Measurements from ENCODE around the gene JARID2. TPM values are rescaled to one million over a fixed set of nuclear protein-coding genes. Genes with fewer than 3 reads are reported as not detected.

The JARID2 gene
- total RNA-seq, 3 donors from 2014 or later, result 10.5 to 13.9 (median 11.5) TPM

- Histone ChIP-seq H3K27me3 (no peaks in the 10 kb centered on the region), H3K27ac (no peak overlapping the region), H3K4me1 (no peaks in the 10 kb centered on the region), H3K36me3 (peaks cover 8% of the 10 kb centered on the region), H3K4me3 (no peak overlapping the region), H3K9me3 (no peaks in the 10 kb centered on the region)
- intact Hi-C loops (cut with DNase I; ENCODE audit: low total_unique reads), result loop anchor here (2.0 kb wide), 1 partner anchor 72 kb away; no protein-coding TSS in a partner anchor
- peak in 1 of 2 donors; percentile 15 for DNase-seq (ENCODE audit: low spot score in 2 of 2)
- no peak for TF ChIP-seq CTCF (IDR thresholded peaks at IDR 0.05)
These were observed 274.8 kb downstream of the JARID2 start for GRCh38 chr6:15520626-15521203.

GRCh38 chr6:15521582-15521981 is 275.7 kb downstream of the JARID2 start:
- no peaks in the 10 kb centered on the region for H3K9me3 ChIP-seq
- H3K27ac ChIP-seq, result no peak overlapping the region
- no peaks in the 10 kb centered on the region for H3K4me1 ChIP-seq
- DNase-seq (ENCODE audit: low spot score in 2 of 2), result no peak
- intact Hi-C loops (cut with DNase I; ENCODE audit: low total_unique reads), result loop anchor here (2.0 kb wide), 1 partner anchor 73 kb away; no protein-coding TSS in a partner anchor
- TF ChIP-seq POLR2A (IDR thresholded peaks at IDR 0.05), result no peak
- TF ChIP-seq CTCF (IDR thresholded peaks at IDR 0.05), result no peak
- no peak for TF ChIP-seq POLR2AphosphoS5 (IDR thresholded peaks at IDR 0.05)
- H3K36me3 ChIP-seq, result peaks cover 8% of the 10 kb centered on the region
- H3K4me3 ChIP-seq, result no peak overlapping the region
- H3K27me3 ChIP-seq, result no peaks in the 10 kb centered on the region

- Histone ChIP-seq H3K36me3 (peaks cover 4% of the 10 kb centered on the region), H3K27me3 (no peaks in the 10 kb centered on the region), H3K9me3 (no peaks in the 10 kb centered on the region), H3K27ac (peak overlapping the region in 1 of 2 donors; percentile 23), H3K4me3 (no peak overlapping the region), H3K4me1 (no peaks in the 10 kb centered on the region)
- intact Hi-C loops (cut with DNase I; ENCODE audit: low total_unique reads), result no loop called here
- TF ChIP-seq POLR2AphosphoS5 (IDR thresholded peaks at IDR 0.05) (no peak), CTCF (IDR thresholded peaks at IDR 0.05) (no peak)
- DNase-seq (ENCODE audit: low spot score in 2 of 2), result peak in 1 of 2 donors; percentile 25
These were observed 276.2 kb downstream of the JARID2 start for GRCh38 chr6:15522026-15522425.

- no peak for TF ChIP-seq POLR2AphosphoS5 (IDR thresholded peaks at IDR 0.05)
- no peak for TF ChIP-seq POLR2A (IDR thresholded peaks at IDR 0.05)
- no peak for TF ChIP-seq CTCF (IDR thresholded peaks at IDR 0.05)
- Histone ChIP-seq H3K27ac (peak overlapping the region in 1 of 2 donors; percentile 23), H3K36me3 (no peaks in the 10 kb centered on the region), H3K9me3 (no peaks in the 10 kb centered on the region), H3K27me3 (no peaks in the 10 kb centered on the region), H3K4me3 (no peak overlapping the region), H3K4me1 (no peaks in the 10 kb centered on the region)
- DNase-seq (ENCODE audit: low spot score in 2 of 2), result peak in 1 of 2 donors; percentile 30
- intact Hi-C loops (cut with DNase I; ENCODE audit: low total_unique reads), result no loop called here
These were observed 276.6 kb downstream of the JARID2 start for GRCh38 chr6:15522427-15522826.

GRCh38 chr6:15522856-15523529 is 277.1 kb downstream of the JARID2 start:
- intact Hi-C loops (cut with DNase I; ENCODE audit: low total_unique reads), result no loop called here
- Histone ChIP-seq H3K4me1 (no peaks in the 10 kb centered on the region), H3K27me3 (no peaks in the 10 kb centered on the region), H3K27ac (no peak overlapping the region), H3K36me3 (no peaks in the 10 kb centered on the region), H3K9me3 (no peaks in the 10 kb centered on the region), H3K4me3 (no peak overlapping the region)
- DNase-seq (ENCODE audit: low spot score in 2 of 2), result peak in 1 of 2 donors; percentile 41
- no peak for TF ChIP-seq POLR2A (IDR thresholded peaks at IDR 0.05)
- no peak for TF ChIP-seq CTCF (IDR thresholded peaks at IDR 0.05)
- no peak for TF ChIP-seq POLR2AphosphoS5 (IDR thresholded peaks at IDR 0.05)

All from breast epithelium (tissue), 4 donors.